Natural killer cell (primary cell): ENCODE measurements around the gene PLN. TPM values are rescaled to one million over a fixed set of nuclear protein-coding genes. Genes with fewer than 3 reads are reported as not detected.

ENCODE experiments used
- ATAC-seq, 3 donors: fragments of 150-1000 bp in 2 of 3; fragments of 200-7000 bp in 1 of 3; cut with Tn5 transposase; 1 replicate in 1 of 3; 2 replicates in 2 of 3; pipeline ENCODE4 v1.10.0; 2021; ENCODE audit warnings: mild to moderate bottlenecking in 2 of 3, moderate library complexity in 2 of 3
- DNase-seq, 2 donors: peaks; one replicate each; pipeline versions ENCODE4 v3.0.0 to v3.0.0-alpha.2; 2013 to 2021; ENCODE audit warnings: mixed read lengths in 1 of 2
- H3K27ac ChIP-seq: one replicate; pipeline ENCODE4 v1.5.1; 2013; ENCODE audit warnings: mild to moderate bottlenecking, low read length
- H3K27me3 ChIP-seq: one replicate; pipeline ENCODE4 v1.6.1; 2013; ENCODE audit warnings: low read length; ENCODE audit not compliant: control insufficient read depth, insufficient read depth
- H3K36me3 ChIP-seq: one replicate; pipeline ENCODE4 v1.6.1; 2013; ENCODE audit warnings: low read length; ENCODE audit not compliant: control insufficient read depth, insufficient read depth
- H3K4me1 ChIP-seq: one replicate; pipeline ENCODE4 v1.6.1; 2013; ENCODE audit warnings: low read length; ENCODE audit not compliant: control insufficient read depth, insufficient read depth
- H3K4me3 ChIP-seq: one replicate; pipeline ENCODE4 v1.5.1; 2013; ENCODE audit warnings: low read length
- H3K9me3 ChIP-seq: one replicate; pipeline ENCODE4 v1.6.1; 2013; ENCODE audit warnings: low read length; ENCODE audit not compliant: control insufficient read depth, insufficient read depth
- H3K27ac Mint-ChIP-seq, 2 donors: one replicate each; pipeline ENCODE4 v1.8.0; 2022; ENCODE audit warnings: mild to moderate bottlenecking in 2 of 2, mixed read lengths in 2 of 2, moderate library complexity in 1 of 2
- H3K27me3 Mint-ChIP-seq, 2 donors: one replicate each; pipeline ENCODE4 v1.8.0; 2022; ENCODE audit warnings: low read depth in 2 of 2, mixed read lengths in 2 of 2
- H3K36me3 Mint-ChIP-seq: one replicate; pipeline ENCODE4 v1.8.0; 2022; ENCODE audit warnings: mixed read lengths
- H3K4me1 Mint-ChIP-seq, 2 donors: one replicate each; pipeline ENCODE4 v1.8.0; 2022; ENCODE audit warnings: mixed read lengths in 2 of 2
- H3K4me3 Mint-ChIP-seq: one replicate; pipeline ENCODE4 v1.8.0; 2022; ENCODE audit warnings: mild to moderate bottlenecking, moderate library complexity, mixed read lengths
- H3K9me3 Mint-ChIP-seq, 2 donors: one replicate each; pipeline ENCODE4 v1.8.0; 2022; ENCODE audit warnings: mixed read lengths in 2 of 2
- CTCF ChIP-seq: fragments of 200-600 bp; IDR thresholded peaks from one replicate; pipeline ENCODE4 v1.8.0; 2022; ENCODE audit warnings: antibody characterized with exemption
- WGBS: methylation state at CpG from one replicate; pipeline ENCODE4 v1.1.7; 2013; ENCODE audit warnings: missing lambda C conversion rate; ENCODE audit not compliant: insufficient coverage; 5-methylcytosine and 5-hydroxymethylcytosine counted together
- intact Hi-C: fragments of 100-400 bp; cut with micrococcal nuclease; formaldehyde crosslinking; loops from one replicate; pipeline ENCODE4 v1.14.2; 2022
- total RNA-seq, 4 donors: library from RNA; stranded (reverse); fragments of 120-200 nt in 1 of 4; gene quantifications; one replicate each; pipeline versions ENCODE4 v1.2.3 to v1.2.4, GENCODE V29; 2013 to 2022

PLN gene
- total RNA-seq, 3 donors from 2014 or later (not counting 1 experiment from before 2014, with no cell fraction given), result not detected

- no peaks in the 10 kb centered on the region for H3K9me3 ChIP-seq
- no peaks in the 10 kb centered on the region for H3K4me1 ChIP-seq
- no peaks in the 10 kb centered on the region for H3K36me3 ChIP-seq
- no peaks in the 10 kb centered on the region for H3K27me3 ChIP-seq
- H3K36me3 Mint-ChIP-seq, result no peaks in the 10 kb centered on the region
- H3K4me3 Mint-ChIP-seq, result no peak overlapping the region
- peaks cover 33 to 45% of the 10 kb centered on the region in 2 donors for H3K4me1 Mint-ChIP-seq
- H3K9me3 Mint-ChIP-seq, result no peaks in the 10 kb centered on the region
- no peak overlapping the region for H3K27ac ChIP-seq
- TF ChIP-seq CTCF, result no peak
- no peak overlapping the region for H3K4me3 ChIP-seq
- no peak overlapping the region for H3K27ac Mint-ChIP-seq
- DNase-seq (no peak), ATAC-seq (no peak)
- intact Hi-C loops, result no loop called here
- no peaks in the 10 kb centered on the region for H3K27me3 Mint-ChIP-seq
- no CpG with 5 or more reads among the region's 1 CpG for WGBS
Observed at GRCh38 chr6:118546880-118547218, 1.2 kb upstream of the PLN start.

- no peaks in the 10 kb centered on the region for H3K36me3 Mint-ChIP-seq
- H3K4me3 ChIP-seq, result no peak overlapping the region
- H3K4me1 Mint-ChIP-seq, result peaks cover 22 to 38% of the 10 kb centered on the region in 2 donors
- ATAC-seq (no peak), DNase-seq (no peak)
- H3K27me3 Mint-ChIP-seq, result no peaks in the 10 kb centered on the region
- H3K27ac ChIP-seq, result no peak overlapping the region
- H3K9me3 ChIP-seq, result no peaks in the 10 kb centered on the region
- no peaks in the 10 kb centered on the region for H3K27me3 ChIP-seq
- no peaks in the 10 kb centered on the region for H3K9me3 Mint-ChIP-seq
- TF ChIP-seq CTCF, result no peak
- intact Hi-C loops, result no loop called here
- H3K4me1 ChIP-seq, result no peaks in the 10 kb centered on the region
- H3K4me3 Mint-ChIP-seq, result no peak overlapping the region
- H3K36me3 ChIP-seq, result no peaks in the 10 kb centered on the region
- H3K27ac Mint-ChIP-seq, result no peak overlapping the region
Observed at GRCh38 chr6:118548613-118549012, 517 bp downstream of the PLN start.

DNA sequence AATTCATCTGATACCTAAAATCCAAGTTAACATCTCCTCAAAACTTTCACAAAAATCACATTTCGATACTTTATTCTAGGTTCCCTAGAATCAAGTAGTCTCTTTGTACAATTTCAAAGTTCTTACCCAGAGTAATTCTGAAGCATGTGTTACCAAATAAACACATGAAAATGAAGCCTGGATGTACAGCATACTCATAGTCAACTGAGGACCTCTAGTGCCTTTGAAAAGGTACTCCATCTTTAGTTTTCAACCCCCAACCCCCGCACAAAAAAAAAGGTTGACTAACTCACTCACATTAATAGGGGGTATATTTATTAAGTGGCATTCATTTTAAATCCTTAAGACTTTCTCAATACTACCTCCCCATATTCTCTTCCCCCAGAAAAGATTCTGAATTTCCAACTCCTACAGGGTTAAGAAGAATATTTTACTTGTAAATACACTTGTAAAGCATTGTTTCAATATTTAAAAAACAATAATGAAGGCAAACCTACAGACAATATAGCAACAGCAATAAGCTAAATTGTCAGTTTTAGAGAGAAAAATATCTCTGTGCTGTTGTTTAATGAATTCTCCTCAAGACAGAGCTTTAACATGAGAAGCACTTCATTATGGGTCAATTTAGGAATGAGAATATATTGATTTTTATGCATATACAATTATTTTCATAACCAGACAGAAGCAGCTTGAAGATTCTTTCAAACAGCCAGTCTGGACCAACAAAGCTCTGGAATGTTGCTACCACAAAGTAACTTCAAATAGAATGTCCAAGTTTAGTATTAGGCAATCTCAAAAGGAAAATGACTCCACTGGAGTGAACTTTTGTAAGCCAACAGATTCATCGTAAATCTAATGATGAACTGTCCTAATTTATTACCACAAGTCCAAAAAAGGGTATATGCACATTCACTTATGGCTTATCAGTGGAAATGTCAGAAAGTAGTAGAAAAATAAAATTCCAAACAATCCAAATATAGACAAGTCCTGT, 3.3 kb downstream of the PLN start:
- Mint-ChIP-seq H3K27ac (peak overlapping the region in 1 of 2 donors; percentile 80), H3K9me3 (no peaks in the 10 kb centered on the region), H3K36me3 (no peaks in the 10 kb centered on the region), H3K4me1 (peaks cover 19 to 25% of the 10 kb centered on the region in 2 donors), H3K27me3 (no peaks in the 10 kb centered on the region), H3K4me3 (no peak overlapping the region)
- H3K4me3 ChIP-seq, result no peak overlapping the region
- H3K9me3 ChIP-seq, result no peaks in the 10 kb centered on the region
- ATAC-seq (peak; percentile 75 to 94 (median 91)), DNase-seq (peak in 1 of 2 donors; percentile 72)
- H3K36me3 ChIP-seq, result no peaks in the 10 kb centered on the region
- TF ChIP-seq CTCF, result peak; percentile 70
- H3K27ac ChIP-seq, result no peak overlapping the region
- no peaks in the 10 kb centered on the region for H3K27me3 ChIP-seq
- no peaks in the 10 kb centered on the region for H3K4me1 ChIP-seq
- intact Hi-C loops, result loop anchor here (2.0 to 5.0 kb wide), 2 partner anchors 269 to 574 kb away; no protein-coding TSS in a partner anchor
- 71% methylated on average over 1 of the region's 3 CpGs for WGBS
